ENCODE data around the gene UBAC1. TPM values are rescaled to one million over a fixed set of nuclear protein-coding genes. Genes with fewer than 3 reads are reported as not detected.

UBAC1 gene
- total and polyA plus RNA-seq, 11 donors: 71.1 to 140 (median 100) TPM

DNA sequence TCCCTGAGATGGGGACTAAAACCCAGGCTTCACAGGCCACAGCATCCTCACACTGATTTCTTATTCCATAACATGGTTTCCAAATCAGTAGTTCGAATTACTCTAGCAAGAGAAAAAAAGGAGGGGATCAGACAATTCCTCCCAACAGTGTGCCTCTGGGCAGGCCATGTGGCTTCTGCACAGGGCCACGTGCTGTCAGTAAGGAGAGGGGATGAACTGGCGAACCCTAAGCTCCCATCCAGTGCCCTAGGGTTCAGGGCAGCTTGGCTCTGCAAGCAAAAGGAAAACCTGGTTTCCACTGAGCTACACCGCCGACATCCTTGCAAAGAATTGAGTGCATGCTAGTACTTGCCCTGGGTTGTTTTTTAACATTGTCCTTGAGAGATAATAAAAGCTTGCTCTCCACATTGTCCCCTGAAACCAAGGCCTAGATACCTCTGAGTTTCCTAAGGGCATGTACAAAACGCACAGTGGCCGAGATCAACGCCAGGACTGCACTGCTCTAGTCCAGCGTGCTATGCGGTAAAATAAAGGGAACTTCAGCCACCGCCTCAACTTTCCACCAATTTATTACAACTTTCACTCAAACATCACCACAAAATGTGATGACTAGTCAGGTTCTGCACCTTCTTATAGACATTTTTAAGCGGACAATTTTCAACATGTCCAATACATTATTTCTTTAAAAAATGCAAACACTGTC, 58.4 kb downstream of the UBAC1 start:
- H3K27me3 ChIP-seq: no peaks in the 10 kb centered on the region
- peaks cover 0 to 48% (median 23%) of the 10 kb centered on the region in 12 donors for H3K4me1 ChIP-seq
- H3K27ac ChIP-seq: no peak overlapping the region
- intact Hi-C loops (cut with DNase I): loop anchor here in 3 of 10 donors (5.0 to 10.0 kb wide), 2 partner anchors 36 to 198 kb away; partner anchors contain the start of gene KCNT1 (in 1 of the 3)
- ATAC-seq: no peak
- 82 to 87% (median 85%) methylated on average over 12 of the region's 12 CpGs for WGBS, 4 donors
- no peaks in the 10 kb centered on the region for H3K36me3 ChIP-seq
- H3K9me3 ChIP-seq: peaks cover 0 to 12% (median 0%) of the 10 kb centered on the region in 12 donors
- DNase-seq: no peak
- H3K4me3 ChIP-seq: no peak overlapping the region
- TF ChIP-seq POLR2A (IDR thresholded peaks at IDR 0.05) (no peak), CTCF (IDR thresholded peaks at IDR 0.05) (no peak)

GRCh38 chr9:135901826-135902225, 59.3 kb downstream of the UBAC1 start:
- Histone ChIP-seq H3K27ac (no peak overlapping the region), H3K36me3 (no peaks in the 10 kb centered on the region), H3K9me3 (peaks cover 0 to 12% (median 0%) of the 10 kb centered on the region in 12 donors), H3K4me1 (peaks cover 0 to 51% (median 23%) of the 10 kb centered on the region in 12 donors), H3K27me3 (no peaks in the 10 kb centered on the region), H3K4me3 (no peak overlapping the region)
- DNase-seq (no peak), ATAC-seq (no peak)
- 62 to 83% (median 73%) methylated on average over 2 of the region's 2 CpGs for WGBS, 4 donors
- TF ChIP-seq CTCF (IDR thresholded peaks at IDR 0.05) (no peak), POLR2A (IDR thresholded peaks at IDR 0.05) (no peak)
- intact Hi-C loops (cut with DNase I): loop anchor here in 3 of 10 donors (5.0 to 10.0 kb wide), 2 partner anchors 35 to 197 kb away; partner anchors contain the start of gene KCNT1 (in 1 of the 3)

DNA sequence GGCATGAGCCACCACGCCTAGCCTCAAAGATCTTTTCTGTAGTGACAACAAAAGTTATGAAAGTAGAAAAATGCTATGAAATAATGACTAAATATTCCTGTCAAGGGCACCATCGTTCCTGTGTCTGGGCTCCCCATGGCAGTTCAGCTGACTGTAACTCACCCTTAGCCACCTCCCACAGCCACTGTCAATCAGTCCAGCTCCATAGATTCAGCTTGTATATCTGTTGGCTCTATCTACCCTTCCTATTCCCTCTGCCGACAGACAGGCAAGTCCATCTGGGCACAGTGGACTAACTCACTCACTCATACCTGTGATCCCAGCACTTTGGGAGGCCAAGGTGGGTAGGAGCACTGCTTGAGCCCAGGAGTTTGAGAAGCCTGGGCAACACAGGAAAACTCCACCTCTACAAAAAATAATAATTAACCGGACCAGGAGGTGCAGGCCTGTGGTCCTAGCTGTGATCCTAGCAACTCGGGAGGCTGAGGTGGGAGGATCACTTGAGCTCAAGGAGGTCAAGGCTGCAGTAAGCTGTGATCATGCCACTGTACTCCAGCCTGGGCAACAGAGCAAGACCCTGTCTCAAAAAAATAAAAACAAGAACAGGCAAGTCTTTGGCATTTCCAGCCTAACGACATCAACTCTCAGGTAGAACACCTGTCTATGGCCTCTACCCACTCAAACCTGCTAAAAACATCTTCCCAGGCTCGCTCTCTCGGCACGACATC, 60.0 kb downstream of the UBAC1 start:
- H3K9me3 ChIP-seq: peaks cover 0 to 12% (median 0%) of the 10 kb centered on the region in 12 donors
- ATAC-seq: no peak
- H3K27ac ChIP-seq: no peak overlapping the region
- 92 to 97% (median 95%) methylated on average over 9 of the region's 9 CpGs for WGBS, 4 donors
- no peaks in the 10 kb centered on the region for H3K27me3 ChIP-seq
- DNase-seq: no peak
- no peaks in the 10 kb centered on the region for H3K36me3 ChIP-seq
- peaks cover 0 to 53% (median 23%) of the 10 kb centered on the region in 12 donors for H3K4me1 ChIP-seq
- no peak overlapping the region for H3K4me3 ChIP-seq
- TF ChIP-seq POLR2A (IDR thresholded peaks at IDR 0.05): no peak
- TF ChIP-seq CTCF (IDR thresholded peaks at IDR 0.05): no peak
- intact Hi-C loops (cut with DNase I): loop anchor here in 3 of 10 donors (5.0 to 10.0 kb wide), 2 partner anchors 34 to 196 kb away; partner anchors contain the start of gene KCNT1 (in 1 of the 3)
